ENCODE measurements around the gene EPDR1.

GRCh38 chr7:37999673-38000072 lies 79.2 kb downstream of the EPDR1 start:
- TF ChIP-seq CTCF (conservative IDR thresholded peaks at IDR 0.05; ENCODE audit: low read depth, low read length), result no peak
- TF ChIP-seq POLR2A (IDR thresholded peaks at IDR 0.05; ENCODE audit: low read depth, low read length), result no peak
- no peak for TF ChIP-seq RCOR1 (IDR thresholded peaks at IDR 0.05; ENCODE audit: insufficient replicate concordance, low read length)
- no peak for TF ChIP-seq RAD21 (IDR thresholded peaks at IDR 0.05; ENCODE audit: low read length)
- no peak for TF ChIP-seq RFX5 (IDR thresholded peaks at IDR 0.05; ENCODE audit: low read depth, low read length)
- no peak for TF ChIP-seq ELK1 (IDR thresholded peaks at IDR 0.05; ENCODE audit: borderline replicate concordance, low read depth, low read length)
- no peak for TF ChIP-seq MAFK (IDR thresholded peaks at IDR 0.05; ENCODE audit: low read depth, low read length)
- no peak for TF ChIP-seq NFE2L2 (IDR thresholded peaks at IDR 0.05; ENCODE audit: low read depth, low read length)
- TF ChIP-seq FOS (IDR thresholded peaks at IDR 0.05; ENCODE audit: low read depth, low read length), result no peak
- TF ChIP-seq MXI1 (IDR thresholded peaks at IDR 0.05; ENCODE audit: borderline replicate concordance, low read depth, low read length), result no peak
- no peak for TF ChIP-seq MAZ (IDR thresholded peaks at IDR 0.05; ENCODE audit: borderline replicate concordance, low read depth, low read length)
- no peak for TF ChIP-seq USF2 (IDR thresholded peaks at IDR 0.05; ENCODE audit: low read depth, low read length)
- no peak for TF ChIP-seq CEBPB (IDR thresholded peaks at IDR 0.05; ENCODE audit: low read depth, low read length)
- no peak for TF ChIP-seq SMC3 (IDR thresholded peaks at IDR 0.05; ENCODE audit: low read depth, low read length)
